Measurements from ENCODE around the gene HSPB2. TPM values are rescaled to one million over a fixed set of nuclear protein-coding genes. Genes with fewer than 3 reads are reported as not detected.

Gene HSPB2
- total RNA-seq, 1 experiment from 2014 or later, result not detected

DNA sequence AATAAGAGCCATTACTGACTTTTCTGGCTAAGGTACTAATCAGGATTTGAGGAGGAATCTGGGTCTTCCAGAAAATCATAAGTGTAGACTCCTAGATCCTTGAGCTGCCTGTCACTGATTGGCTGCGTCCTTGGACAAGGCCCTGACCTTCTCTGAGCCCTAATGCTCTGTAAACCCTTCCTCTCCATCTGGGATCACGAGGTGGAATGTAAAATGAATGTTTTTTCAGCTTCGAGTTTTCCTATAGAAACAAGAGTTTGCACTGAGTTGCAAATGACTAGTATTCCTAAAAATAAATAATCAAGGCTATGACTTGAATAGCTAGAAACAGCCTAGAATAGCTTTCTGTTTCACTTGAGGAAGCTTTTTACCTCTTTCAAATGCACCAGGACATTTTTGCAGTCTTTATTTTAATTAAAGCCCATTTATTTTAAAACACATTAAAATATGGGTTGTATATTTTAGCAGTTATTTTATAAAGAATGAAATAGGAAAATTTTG is 23.6 kb downstream of the HSPB2 start:
- Histone ChIP-seq H3K36me3 (ENCODE audit: control insufficient read depth in 1 of 2, insufficient read depth in 2 of 2, low read length in 2 of 2) (no peaks in the 10 kb centered on the region), H3K4me2 (ENCODE audit: low read length) (peak overlapping the region; percentile 89), H3K27me3 (ENCODE audit: insufficient read depth, low read length) (no peaks in the 10 kb centered on the region), H2AFZ (ENCODE audit: low read depth, low read length, poor library complexity, severe bottlenecking) (peak overlapping the region; percentile 83), H3K9me3 (ENCODE audit: control insufficient read depth in 1 of 2, insufficient read depth in 1 of 2, low read depth in 1 of 2, low read length in 2 of 2) (no peaks in the 10 kb centered on the region), H3K9me2 (ENCODE audit: insufficient read depth) (no peaks in the 10 kb centered on the region), H3K79me2 (ENCODE audit: insufficient read depth, low read length) (no peaks in the 10 kb centered on the region), H3K4me1 (ENCODE audit: control insufficient read depth in 1 of 2, insufficient read depth in 2 of 2, low read length in 2 of 2) (peaks cover 20 to 33% of the 10 kb centered on the region in 2 experiments; a peak in 3 of 4 replicates), H3K27ac (ENCODE audit: low read depth, low read length) (no peak overlapping the region), H3K9ac (ENCODE audit: low read length) (peak overlapping the region; percentile 67), H3K4me3 (replicated peaks in 1 of 2; ENCODE audit: low read depth in 1 of 2, low read length in 2 of 2) (peak overlapping the region in 1 of 2 experiments; percentile 67), H4K20me1 (ENCODE audit: insufficient read depth) (no peaks in the 10 kb centered on the region)
- DNase-seq (ENCODE audit: low read depth, low spot score) (no peak), ATAC-seq (no peak)
- ChIA-PET RAD21 (ENCODE audit: low non-redundant PET in 1 of 2, low total read pairs in 2 of 2, uncharacterized antibody in 2 of 2, unreplicated experiment in 2 of 2) (interaction anchor here in 1 of 2 experiments (1.6 kb wide), 1 partner anchor 64 kb away, joined by 3 read pairs; the partner anchor contains the start of gene ALG9), POLR2A (interaction anchor here (0.5 kb wide), 1 partner anchor 180 kb away, joined by 5 read pairs; no protein-coding TSS in a partner anchor), CTCF (interaction anchor here (1.0 kb wide), 2 partner anchors 9 to 46 kb away, joined by 3 to 6 read pairs; no protein-coding TSS in a partner anchor)
- intact Hi-C loops (cut with micrococcal nuclease), result no loop called here
- no TSS peak for BruUV-seq (replicated peaks)
- TF ChIP-seq, protein P1, sequence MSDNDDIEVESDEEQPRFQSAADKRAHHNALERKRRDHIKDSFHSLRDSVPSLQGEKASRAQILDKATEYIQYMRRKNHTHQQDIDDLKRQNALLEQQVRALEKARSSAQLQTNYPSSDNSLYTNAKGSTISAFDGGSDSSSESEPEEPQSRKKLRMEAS (IDR thresholded peaks at IDR 0.05), result no peak
- TF ChIP-seq EGR1 (IDR thresholded peaks at IDR 0.05; ENCODE audit: low read depth), result no peak
- no peak for TF ChIP-seq TCF7L2 (IDR thresholded peaks at IDR 0.05; ENCODE audit: borderline replicate concordance, extremely low read depth, insufficient read depth, insufficient read length)
- no peak for TF ChIP-seq ELF1 (IDR thresholded peaks at IDR 0.05; ENCODE audit: borderline replicate concordance, low read depth)
- TF ChIP-seq, protein P2, sequence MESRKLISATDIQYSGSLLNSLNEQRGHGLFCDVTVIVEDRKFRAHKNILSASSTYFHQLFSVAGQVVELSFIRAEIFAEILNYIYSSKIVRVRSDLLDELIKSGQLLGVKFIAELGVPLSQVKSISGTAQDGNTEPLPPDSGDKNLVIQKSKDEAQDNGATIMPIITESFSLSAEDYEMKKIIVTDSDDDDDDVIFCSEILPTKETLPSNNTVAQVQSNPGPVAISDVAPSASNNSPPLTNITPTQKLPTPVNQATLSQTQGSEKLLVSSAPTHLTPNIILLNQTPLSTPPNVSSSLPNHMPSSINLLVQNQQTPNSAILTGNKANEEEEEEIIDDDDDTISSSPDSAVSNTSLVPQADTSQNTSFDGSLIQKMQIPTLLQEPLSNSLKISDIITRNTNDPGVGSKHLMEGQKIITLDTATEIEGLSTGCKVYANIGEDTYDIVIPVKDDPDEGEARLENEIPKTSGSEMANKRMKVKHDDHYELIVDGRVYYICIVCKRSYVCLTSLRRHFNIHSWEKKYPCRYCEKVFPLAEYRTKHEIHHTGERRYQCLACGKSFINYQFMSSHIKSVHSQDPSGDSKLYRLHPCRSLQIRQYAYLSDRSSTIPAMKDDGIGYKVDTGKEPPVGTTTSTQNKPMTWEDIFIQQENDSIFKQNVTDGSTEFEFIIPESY (IDR thresholded peaks at IDR 0.05; ENCODE audit: extremely low read depth, insufficient replicate concordance, low read length), result no peak
- TF ChIP-seq CEBPB (IDR thresholded peaks at IDR 0.05; ENCODE audit: low read depth), result no peak
- no peak for TF ChIP-seq POLR2A (IDR thresholded peaks at IDR 0.05; ENCODE audit: borderline replicate concordance, extremely low read depth, insufficient read depth, insufficient read length)
- no peak for TF ChIP-seq YY1 (IDR thresholded peaks at IDR 0.05; ENCODE audit: extremely low read depth, insufficient replicate concordance, low read depth, low read length)
- no peak for TF ChIP-seq SIN3A (IDR thresholded peaks at IDR 0.05; ENCODE audit: low read depth)
- no peak for TF ChIP-seq FOSL1 (IDR thresholded peaks at IDR 0.05; ENCODE audit: low read depth)
- no peak for TF ChIP-seq POLR2AphosphoS5 (IDR thresholded peaks at IDR 0.05; ENCODE audit: low read depth, low read length)
- TF ChIP-seq, protein P3, sequence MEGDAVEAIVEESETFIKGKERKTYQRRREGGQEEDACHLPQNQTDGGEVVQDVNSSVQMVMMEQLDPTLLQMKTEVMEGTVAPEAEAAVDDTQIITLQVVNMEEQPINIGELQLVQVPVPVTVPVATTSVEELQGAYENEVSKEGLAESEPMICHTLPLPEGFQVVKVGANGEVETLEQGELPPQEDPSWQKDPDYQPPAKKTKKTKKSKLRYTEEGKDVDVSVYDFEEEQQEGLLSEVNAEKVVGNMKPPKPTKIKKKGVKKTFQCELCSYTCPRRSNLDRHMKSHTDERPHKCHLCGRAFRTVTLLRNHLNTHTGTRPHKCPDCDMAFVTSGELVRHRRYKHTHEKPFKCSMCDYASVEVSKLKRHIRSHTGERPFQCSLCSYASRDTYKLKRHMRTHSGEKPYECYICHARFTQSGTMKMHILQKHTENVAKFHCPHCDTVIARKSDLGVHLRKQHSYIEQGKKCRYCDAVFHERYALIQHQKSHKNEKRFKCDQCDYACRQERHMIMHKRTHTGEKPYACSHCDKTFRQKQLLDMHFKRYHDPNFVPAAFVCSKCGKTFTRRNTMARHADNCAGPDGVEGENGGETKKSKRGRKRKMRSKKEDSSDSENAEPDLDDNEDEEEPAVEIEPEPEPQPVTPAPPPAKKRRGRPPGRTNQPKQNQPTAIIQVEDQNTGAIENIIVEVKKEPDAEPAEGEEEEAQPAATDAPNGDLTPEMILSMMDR (IDR thresholded peaks at IDR 0.05 in 2 of 3, conservative IDR thresholded peaks at IDR 0.05 in 1 of 3; ENCODE audit: borderline replicate concordance in 1 of 3, insufficient read depth in 1 of 3, low read depth in 2 of 3, low read length in 2 of 3), result no peak
- TF ChIP-seq RAD21 (IDR thresholded peaks at IDR 0.05; ENCODE audit: low read depth), result no peak
- no peak for TF ChIP-seq EZH2 (IDR thresholded peaks at IDR 0.05)
